SK-N-SH (cell line): ENCODE results near the gene TAF6L. TPM values are rescaled to one million over a fixed set of nuclear protein-coding genes. Genes with fewer than 3 reads are reported as not detected.

Experiments
- CTCF ChIA-PET: fragments of 300-600, 350-600 bp; formaldehyde crosslinking; extraction: SDS; loops from one replicate; lab custom pipeline; 2021; lab: Yijun Ruan, JAX
- POLR2A ChIA-PET: fragments of 350-600 bp; sonication (Branson Sonifier 250); formaldehyde crosslinking; extraction: SDS; loops from one replicate; lab custom pipeline; 2020; ENCODE audit warnings: antibody characterized with exemption, inconsistent platforms; lab: Yijun Ruan, JAX
- DNase-seq: peaks from one replicate; pipeline ENCODE4 v3.0.0; 2012
- H2AFZ ChIP-seq: fragments of 200-600 bp; sonication (generic); 2 replicates; pipeline ENCODE4 v1.8.1; 2016; ENCODE audit warnings: antibody characterized with exemption, mild to moderate bottlenecking, low read depth
- H3F3A ChIP-seq: fragments of 200-600 bp; sonication (generic); replicated peaks from 2 replicates; pipeline ENCODE3; 2016; ENCODE audit warnings: antibody characterized with exemption, mild to moderate bottlenecking; ENCODE audit not compliant: insufficient read depth
- H3K27ac ChIP-seq, 2 experiments: fragments of 200-500 bp in 1 of 2; fragments of 200-600 bp in 1 of 2; sonication (Bioruptor generic) in 1 of 2; sonication (generic), shearing (Covaris generic) in 1 of 2; 2 replicates each; pipeline versions ENCODE4 v1.5.1 to v1.6.1; 2014 to 2016; ENCODE audit warnings: low read depth in 2 of 2, inconsistent platforms in 1 of 2, low read length in 1 of 2, mild to moderate bottlenecking in 1 of 2, mixed read lengths in 1 of 2
- H3K27me3 ChIP-seq: fragments of 200-600 bp; sonication (generic), shearing (Covaris generic); 2 replicates; pipeline ENCODE4 v1.6.1; 2016; ENCODE audit warnings: mixed run types; ENCODE audit not compliant: insufficient read depth
- H3K36me3 ChIP-seq, 2 experiments: fragments of 200-500 bp in 1 of 2; fragments of 200-600 bp in 1 of 2; sonication (Bioruptor generic) in 1 of 2; sonication (generic) in 1 of 2; replicated peaks in 1 of 2; 2 replicates each; pipeline versions ENCODE3 to v1.5.1; 2014 to 2016; ENCODE audit warnings: low read length in 1 of 2, mild to moderate bottlenecking in 1 of 2; ENCODE audit not compliant: insufficient read depth in 2 of 2, control insufficient read depth in 1 of 2
- H3K4me1 ChIP-seq, 2 experiments: fragments of 200-500 bp in 1 of 2; fragments of 200-600 bp in 1 of 2; sonication (Bioruptor generic) in 1 of 2; sonication (generic), shearing (Covaris generic) in 1 of 2; 2 replicates each; pipeline versions ENCODE4 v1.5.1 to v1.6.1; 2014 to 2016; ENCODE audit warnings: low read depth in 1 of 2, low read length in 1 of 2, mixed run types in 1 of 2; ENCODE audit not compliant: insufficient read depth in 2 of 2, control insufficient read depth in 1 of 2
- H3K4me2 ChIP-seq: fragments of 200-600 bp; sonication (generic), shearing (Covaris generic); 2 replicates; pipeline ENCODE4 v1.6.1; 2017; ENCODE audit warnings: mixed run types
- H3K4me3 ChIP-seq, 2 experiments: fragments of 200-500 bp in 1 of 2; fragments of 200-600 bp in 1 of 2; sonication (Bioruptor generic) in 1 of 2; sonication (generic), shearing (Covaris generic) in 1 of 2; 2 replicates each; pipeline versions ENCODE4 v1.5.1 to v1.8.1; 2014 to 2016; ENCODE audit warnings: low read depth in 2 of 2, inconsistent platforms in 1 of 2, low read length in 1 of 2, mild to moderate bottlenecking in 1 of 2, mixed read lengths in 1 of 2, moderate library complexity in 1 of 2
- H3K79me2 ChIP-seq: fragments of 200-600 bp; sonication (generic); 2 replicates; pipeline ENCODE4 v1.8.1; 2017; ENCODE audit warnings: mild to moderate bottlenecking; ENCODE audit not compliant: insufficient read depth
- H3K9ac ChIP-seq: fragments of 200-600 bp; sonication (generic); 2 replicates; pipeline ENCODE4 v1.6.1; 2017; ENCODE audit warnings: mixed run types
- H3K9me2 ChIP-seq: fragments of 200-600 bp; sonication (generic); 2 replicates; pipeline ENCODE4 v1.6.1; 2017; ENCODE audit warnings: mixed run types
- H3K9me3 ChIP-seq: fragments of 200-600 bp; sonication (generic); 2 replicates; pipeline ENCODE4 v1.6.1; 2017; ENCODE audit warnings: mixed run types, mild to moderate bottlenecking, moderate library complexity
- H4K20me1 ChIP-seq: fragments of 200-600 bp; sonication (generic); 2 replicates; pipeline ENCODE4 v1.6.1; 2017; ENCODE audit warnings: mild to moderate bottlenecking, mixed run types; ENCODE audit not compliant: insufficient read depth
- CTCF ChIP-seq: fragments of 200-600 bp; sonication (generic); IDR thresholded peaks from 2 replicates; pipeline ENCODE4 v1.6.1; 2017; ENCODE audit warnings: antibody characterized with exemption, mild to moderate bottlenecking, moderate library complexity
- ELF1 ChIP-seq: IDR thresholded peaks from 2 replicates; pipeline ENCODE4 v1.4.0; 2012
- EP300 ChIP-seq, 2 experiments: IDR thresholded peaks; 2 replicates each; pipeline versions ENCODE4 v1.4.0 to v1.6.1; 2012; ENCODE audit warnings: borderline replicate concordance in 1 of 2, low read depth in 1 of 2, low read length in 1 of 2
- EZH2phosphoT487 ChIP-seq: fragments of 200-600 bp; sonication (generic); IDR thresholded peaks from 2 replicates; pipeline ENCODE4 v1.6.1; 2017; ENCODE audit warnings: low read depth, mixed run types, mild to moderate bottlenecking, antibody characterized with exemption, moderate library complexity, borderline replicate concordance
- FOXM1 ChIP-seq: IDR thresholded peaks from 2 replicates; pipeline ENCODE4 v1.4.0; 2012; ENCODE audit warnings: low read depth, mild to moderate bottlenecking
- NRF1 ChIP-seq: IDR thresholded peaks from 2 replicates; pipeline ENCODE4 v1.6.1; 2012; ENCODE audit warnings: low read depth, mild to moderate bottlenecking, low read length
- POLR2AphosphoS5 ChIP-seq: IDR thresholded peaks from 2 replicates; pipeline ENCODE4 v1.6.1; 2012; ENCODE audit warnings: low read depth, low read length
- RAD21 ChIP-seq: IDR thresholded peaks from 2 replicates; pipeline ENCODE4 v1.6.1; 2012; ENCODE audit warnings: mild to moderate bottlenecking, low read length
- RCOR1 ChIP-seq: fragments of 150-350 bp; IDR thresholded peaks from 2 replicates; pipeline ENCODE4 v1.6.1; 2017; ENCODE audit warnings: antibody characterized with exemption, low read length
- RFX5 ChIP-seq: IDR thresholded peaks from 2 replicates; pipeline ENCODE4 v1.6.1; 2012; ENCODE audit warnings: mild to moderate bottlenecking, improper control_type of control experiment, low read length
- TAF1 ChIP-seq: IDR thresholded peaks from 2 replicates; pipeline ENCODE4 v1.6.1; 2012; ENCODE audit warnings: low read depth, mild to moderate bottlenecking, low read length, moderate library complexity, borderline replicate concordance
- TCF12 ChIP-seq: IDR thresholded peaks from 2 replicates; pipeline ENCODE4 v1.4.0; 2012
- TEAD4 ChIP-seq: IDR thresholded peaks from 2 replicates; pipeline ENCODE4 v1.4.0; 2012; ENCODE audit warnings: mild to moderate bottlenecking, borderline replicate concordance; ENCODE audit not compliant: insufficient read depth
- USF1 ChIP-seq: IDR thresholded peaks from 2 replicates; pipeline ENCODE4 v1.4.0; 2012; ENCODE audit warnings: low read depth, borderline replicate concordance
- USF2 ChIP-seq: fragments of 150-350 bp; IDR thresholded peaks from 2 replicates; pipeline ENCODE4 v1.6.1; 2017; ENCODE audit warnings: antibody characterized with exemption, low read length, low read depth, borderline replicate concordance
- WGBS: methylation state at CpG from one replicate; pipeline ENCODE4 v1.1.6; 2017; ENCODE audit warnings: low lambda C conversion rate; 5-methylcytosine and 5-hydroxymethylcytosine counted together
- polyA plus RNA-seq, 3 experiments: library from polyadenylated mRNA; depleted of rRNA; stranded (reverse); fragments of >200 nt; gene quantifications; 2 replicates each; pipeline ENCODE4 v1.2.3, GENCODE V29; 2012
- TF ChIP-seq, protein P1 (sequence below): fragments of 150-350 bp; IDR thresholded peaks from 2 replicates; pipeline ENCODE4 v1.6.1; 2016; ENCODE audit warnings: mild to moderate bottlenecking, low read depth, low read length

TAF6L gene
- polyA plus RNA-seq, 1 of the 3 experiments (the other 2 are of a cell fraction): 33.6 TPM

- TF ChIP-seq, protein P1, sequence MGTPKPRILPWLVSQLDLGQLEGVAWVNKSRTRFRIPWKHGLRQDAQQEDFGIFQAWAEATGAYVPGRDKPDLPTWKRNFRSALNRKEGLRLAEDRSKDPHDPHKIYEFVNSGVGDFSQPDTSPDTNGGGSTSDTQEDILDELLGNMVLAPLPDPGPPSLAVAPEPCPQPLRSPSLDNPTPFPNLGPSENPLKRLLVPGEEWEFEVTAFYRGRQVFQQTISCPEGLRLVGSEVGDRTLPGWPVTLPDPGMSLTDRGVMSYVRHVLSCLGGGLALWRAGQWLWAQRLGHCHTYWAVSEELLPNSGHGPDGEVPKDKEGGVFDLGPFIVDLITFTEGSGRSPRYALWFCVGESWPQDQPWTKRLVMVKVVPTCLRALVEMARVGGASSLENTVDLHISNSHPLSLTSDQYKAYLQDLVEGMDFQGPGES: no peak
- TF ChIP-seq EP300 (IDR thresholded peaks at IDR 0.05; ENCODE audit: borderline replicate concordance in 1 of 2, low read depth in 1 of 2, low read length in 1 of 2): no peak
- TF ChIP-seq POLR2AphosphoS5: no peak
- no peak for TF ChIP-seq FOXM1
- no peak for TF ChIP-seq TCF12
- no peak for TF ChIP-seq ELF1
- TF ChIP-seq RFX5: no peak
- TF ChIP-seq TAF1: no peak
- TF ChIP-seq USF1: no peak
- no peak for TF ChIP-seq RCOR1
- TF ChIP-seq USF2: no peak
- TF ChIP-seq EZH2phosphoT487: no peak
- TF ChIP-seq CTCF: peak; percentile 47
- TF ChIP-seq NRF1: no peak
- peak; percentile 60 for TF ChIP-seq RAD21
- no peak for TF ChIP-seq TEAD4
- no peak overlapping the region for H2AFZ ChIP-seq
- peaks cover 33% of the 10 kb centered on the region for H3F3A ChIP-seq
- DNase-seq: no peak
- no peak overlapping the region for H3K27ac ChIP-seq
- H3K79me2 ChIP-seq: peaks cover 71% of the 10 kb centered on the region
- H3K36me3 ChIP-seq: peaks cover 12 to 30% of the 10 kb centered on the region in 2 experiments
- H3K4me3 ChIP-seq: no peak overlapping the region
- peaks cover 3 to 6% of the 10 kb centered on the region in 2 experiments; a peak in 2 of 4 replicates for H3K4me1 ChIP-seq
- ChIA-PET POLR2A (interaction anchor here (0.7 kb wide), 1 partner anchor 25 kb away, joined by 3 read pairs; no protein-coding TSS in a partner anchor), CTCF (interaction anchor here (3.9 kb wide), 1 partner anchor 37 kb away, joined by 14 read pairs; no protein-coding TSS in a partner anchor)
- no peaks in the 10 kb centered on the region for H3K27me3 ChIP-seq
- no peak overlapping the region for H3K4me2 ChIP-seq
- no peak overlapping the region for H3K9ac ChIP-seq
- H4K20me1 ChIP-seq: no peaks in the 10 kb centered on the region
- 80% methylated on average over 2 of the region's 2 CpGs for WGBS
- H3K9me3 ChIP-seq: no peaks in the 10 kb centered on the region
- H3K9me2 ChIP-seq: no peaks in the 10 kb centered on the region
Observed at GRCh38 chr11:62732830-62733229, 38.4 kb upstream of the TAF6L start.
